Bone marrow (tissue), 2 donors: ENCODE measurements around the gene SERPINA5.
"Not testable (repeated sequence)": the region's sequence is repeated elsewhere in the genome, so short reads cannot be mapped to it uniquely, and the experiment has no call there.

Experiments used
- DNase-seq, 2 donors: peaks; one replicate each; lab custom pipeline; 2025; lab: John Stamatoyannopoulos, UW

SERPINA5 gene

GRCh38 chr14:94575730-94576585 lies 5.3 kb upstream of the SERPINA5 start:
- DNase-seq = no peak

GRCh38 chr14:94577472-94577871 lies 3.8 kb upstream of the SERPINA5 start:
- DNase-seq = not testable (repeated sequence)

DNA sequence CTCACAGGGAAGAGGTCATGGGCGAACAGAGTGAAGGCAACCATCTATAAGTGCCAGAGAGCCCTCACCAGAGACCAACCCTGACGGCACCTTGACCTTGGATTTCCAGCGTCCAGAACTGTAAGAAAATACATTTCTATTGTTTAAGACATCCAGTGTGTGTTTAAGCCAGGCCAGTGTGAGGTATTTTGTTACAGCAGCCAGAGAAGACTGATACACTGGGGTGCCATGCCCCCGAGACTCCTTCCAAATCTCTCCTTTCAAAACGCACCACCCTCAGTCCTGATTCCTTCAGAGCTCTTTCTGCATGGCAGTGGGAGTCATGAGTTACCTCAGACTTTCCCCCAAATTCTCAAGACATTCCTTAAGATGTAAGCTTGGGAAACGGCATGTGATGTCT lies 2.5 kb upstream of the SERPINA5 start:
- no peak for DNase-seq

DNA sequence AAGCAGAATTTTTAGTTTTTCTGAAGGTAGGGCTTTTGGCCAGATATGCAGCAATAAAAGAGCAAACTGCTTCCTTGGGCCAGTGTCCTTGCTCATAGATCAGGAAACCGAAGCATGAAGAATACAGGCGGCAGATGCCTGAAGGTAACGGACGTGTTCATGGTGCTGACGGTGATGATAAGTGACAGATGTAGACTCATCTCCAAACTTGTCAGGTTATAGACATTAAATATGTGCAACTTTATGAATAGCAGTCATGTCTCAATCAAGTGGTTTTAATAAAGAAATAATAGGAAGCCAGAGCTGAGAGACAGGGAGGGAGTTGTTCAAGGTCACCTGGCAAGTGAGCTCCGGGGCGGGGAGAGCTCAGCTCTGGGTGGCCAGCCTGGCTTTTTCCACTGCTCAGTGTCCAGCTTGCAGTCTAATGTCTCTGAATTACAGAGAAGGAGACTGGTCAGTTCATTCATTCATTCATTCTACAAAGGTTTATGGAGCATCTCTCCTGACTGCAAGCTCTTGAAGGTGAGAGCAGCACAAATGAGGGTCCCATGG lies 1.0 kb downstream of the SERPINA5 start:
- DNase-seq = no peak

DNA sequence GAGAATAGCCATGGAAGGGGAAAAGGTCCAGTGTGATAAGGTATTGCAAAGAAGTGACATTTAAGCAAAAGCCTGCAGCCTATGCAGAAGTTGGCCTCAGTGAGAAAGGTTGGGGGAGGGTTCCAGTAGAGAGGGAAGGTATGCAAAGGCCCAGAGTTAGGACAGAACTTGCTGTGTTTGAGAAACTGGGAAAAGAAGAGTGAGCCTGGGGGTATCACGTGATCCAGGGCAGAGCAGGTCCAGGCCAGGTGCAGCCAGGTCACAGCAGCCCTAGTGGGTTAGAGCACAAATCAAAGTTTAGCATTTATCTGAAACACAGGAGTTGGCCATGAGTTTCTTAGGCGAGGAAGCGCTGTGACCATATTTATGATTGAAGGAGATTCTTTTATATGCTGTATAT lies 1.6 kb downstream of the SERPINA5 start:
- no peak for DNase-seq

GRCh38 chr14:94583557-94583956 lies 2.3 kb downstream of the SERPINA5 start:
- DNase-seq = no peak

GRCh38 chr14:94584591-94585280 lies 3.5 kb downstream of the SERPINA5 start:
- no peak for DNase-seq

DNA sequence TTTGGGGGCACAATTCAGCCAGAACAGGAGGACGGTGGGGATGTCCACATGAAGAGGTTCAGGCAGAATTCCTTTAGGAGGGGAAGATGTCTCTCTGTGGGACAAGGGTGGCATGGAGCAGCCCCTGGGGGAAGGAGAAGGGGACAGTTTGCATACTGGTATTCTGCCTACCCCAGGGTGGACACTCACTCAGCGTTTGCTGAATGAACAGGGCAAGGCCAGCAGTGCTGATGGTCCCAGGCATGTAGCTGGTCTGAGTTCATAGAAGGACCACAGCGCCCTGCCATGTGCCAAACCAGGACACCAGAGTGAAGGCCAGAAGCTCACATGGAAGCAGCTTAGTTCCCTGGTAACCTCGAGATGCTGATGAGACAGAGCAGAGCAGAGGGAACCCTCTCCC lies 5.4 kb downstream of the SERPINA5 start:
- DNase-seq = no peak

- DNase-seq = no peak
Measured at GRCh38 chr14:94588311-94588710, 7.1 kb downstream of the SERPINA5 start.

DNA sequence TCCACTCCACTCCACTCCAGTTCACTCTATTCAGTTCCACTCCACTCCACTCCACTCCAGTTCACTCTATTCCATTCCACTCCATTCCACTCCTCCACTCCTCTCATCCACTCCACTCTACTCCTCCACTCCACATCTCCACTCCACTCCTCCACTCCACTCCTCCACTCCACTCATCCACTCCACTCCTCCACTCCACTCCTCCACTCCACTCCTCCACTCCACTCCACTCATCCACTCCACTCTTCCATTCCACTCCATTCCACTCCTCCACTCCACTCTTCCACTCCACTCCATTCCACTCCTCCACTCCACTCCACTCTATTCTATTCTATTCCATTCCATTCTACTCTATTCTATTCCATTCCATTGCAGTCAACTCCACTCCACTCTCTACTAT lies 9.8 kb downstream of the SERPINA5 start:
- DNase-seq = no peak

GRCh38 chr14:94591871-94592270 lies 10.6 kb downstream of the SERPINA5 start:
- DNase-seq = no peak

DNA sequence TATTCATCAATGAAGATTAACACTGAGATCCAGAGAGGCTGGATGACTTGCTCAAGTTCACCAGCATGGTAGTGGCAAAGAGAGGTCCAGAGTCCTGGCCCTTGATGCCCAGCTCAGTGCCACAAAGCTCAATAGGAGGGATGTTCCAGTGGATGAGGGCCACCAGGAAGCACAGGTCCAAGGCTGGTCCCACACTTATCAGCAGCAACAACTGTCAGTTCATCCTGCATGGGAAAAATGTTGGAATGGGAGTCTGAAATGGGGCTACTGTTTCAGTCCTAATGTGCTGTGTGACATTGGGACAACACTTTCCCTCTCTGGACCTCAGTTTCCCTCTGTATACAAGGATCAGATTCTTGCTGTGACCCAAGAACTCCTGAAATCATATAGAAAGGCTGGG lies 11.2 kb downstream of the SERPINA5 start:
- no peak for DNase-seq

DNA sequence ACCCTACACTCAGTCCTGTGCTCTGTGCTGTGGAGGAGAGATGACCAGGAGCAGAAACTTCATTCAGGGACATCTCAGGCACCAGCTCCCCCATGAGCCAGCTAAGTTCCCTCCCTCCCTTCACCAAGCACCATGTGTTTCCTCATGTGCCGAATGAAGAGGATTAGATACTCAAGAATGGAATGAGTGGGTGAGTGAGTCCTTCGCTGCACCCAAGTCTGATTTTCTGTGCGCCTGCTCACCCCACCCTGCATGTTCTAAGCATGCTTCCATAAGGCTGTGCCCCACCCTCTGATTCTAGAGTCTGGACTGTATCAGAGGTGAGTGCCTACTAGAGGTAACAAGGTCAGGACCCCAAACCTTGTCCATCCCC lies 12.1 kb downstream of the SERPINA5 start:
- DNase-seq = no peak

GRCh38 chr14:94593749-94594431 lies 12.7 kb downstream of the SERPINA5 start:
- no peak for DNase-seq

DNA sequence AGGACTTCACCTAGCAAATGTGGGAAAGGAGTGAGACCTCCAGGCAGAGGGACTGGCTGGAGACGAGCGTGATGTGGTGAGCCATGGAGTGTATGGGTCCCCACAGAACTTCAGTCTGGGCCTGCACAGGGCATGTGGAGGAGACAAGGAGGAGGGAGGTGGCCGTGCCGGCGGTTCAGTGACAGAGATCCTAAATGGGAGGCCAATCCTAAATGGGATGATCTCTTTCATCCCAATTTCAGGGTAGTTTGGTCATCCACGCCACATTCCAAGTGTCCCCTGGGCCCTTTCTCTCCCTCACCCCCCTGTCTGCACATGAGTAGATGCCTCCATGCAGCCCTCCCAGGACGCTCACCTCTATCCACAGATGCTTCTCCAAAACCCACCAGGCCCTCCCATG lies 13.2 kb downstream of the SERPINA5 start:
- DNase-seq = no peak

DNA sequence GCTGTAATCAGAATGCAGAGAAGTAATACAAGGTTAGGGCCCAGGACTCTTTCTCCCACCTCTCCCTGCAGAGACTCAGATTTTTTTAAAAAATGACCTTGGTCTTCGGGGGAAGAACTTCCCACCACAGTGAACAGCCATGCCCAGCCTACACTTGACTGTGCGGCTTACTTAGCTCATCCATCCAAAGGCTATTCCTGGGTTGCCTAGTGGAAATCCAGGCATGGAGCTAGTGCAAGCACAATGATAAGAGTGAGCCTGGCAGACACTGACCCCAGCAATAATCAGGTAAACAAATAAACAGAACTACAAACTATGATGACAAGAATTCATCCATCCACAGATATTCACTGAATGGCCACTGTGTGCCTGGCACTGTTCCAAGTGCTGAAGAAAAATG lies 14.7 kb downstream of the SERPINA5 start:
- DNase-seq = no peak

GRCh38 chr14:94596361-94596760 lies 15.1 kb downstream of the SERPINA5 start:
- no peak for DNase-seq

- DNase-seq = no peak
Measured at GRCh38 chr14:94597788-94598187, 16.6 kb downstream of the SERPINA5 start.

- DNase-seq = no peak
Measured at GRCh38 chr14:94598506-94598815, 17.2 kb downstream of the SERPINA5 start.

DNA sequence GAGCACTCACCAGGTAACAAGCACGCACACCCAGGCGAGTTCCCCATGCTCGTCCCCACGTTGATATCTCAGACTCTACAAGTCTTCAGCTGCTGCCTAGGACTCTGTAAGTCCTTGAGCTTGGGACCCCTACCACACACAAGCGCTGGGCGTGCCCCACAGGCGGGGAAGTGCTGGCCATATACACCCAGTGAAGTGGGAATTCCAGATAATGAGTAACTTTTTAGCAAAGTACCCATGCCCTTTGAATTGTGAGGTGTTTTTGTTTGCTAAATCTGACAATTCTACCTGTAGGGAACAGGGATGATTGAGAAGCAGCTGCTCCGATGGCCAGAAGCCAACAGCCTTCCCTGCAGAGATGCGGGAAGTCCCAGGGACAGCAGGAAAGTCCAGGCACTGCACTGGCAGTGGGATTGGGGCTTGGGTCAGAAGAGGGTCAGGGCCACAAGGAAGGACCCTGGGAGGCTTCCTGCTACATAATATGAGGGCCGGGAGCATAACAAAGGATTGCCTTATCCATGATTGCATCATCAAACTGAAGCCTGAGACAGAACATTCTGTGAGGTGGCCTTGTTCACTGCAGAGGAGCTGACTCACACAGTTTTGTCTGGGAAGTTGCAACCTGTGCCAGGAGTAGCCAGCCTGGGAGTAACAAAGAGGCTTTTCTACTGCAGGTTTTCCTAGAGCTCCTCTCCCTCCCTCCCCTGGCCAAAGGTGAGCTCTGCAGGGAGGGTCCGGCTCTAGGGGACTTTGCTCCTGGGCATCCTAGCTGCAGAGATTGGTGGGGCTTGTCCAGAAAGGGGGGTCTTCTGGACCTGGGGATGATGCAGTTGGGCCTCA lies 17.8 kb downstream of the SERPINA5 start:
- DNase-seq = no peak

GRCh38 chr14:94599656-94600004 lies 18.4 kb downstream of the SERPINA5 start:
- DNase-seq = no peak

DNA sequence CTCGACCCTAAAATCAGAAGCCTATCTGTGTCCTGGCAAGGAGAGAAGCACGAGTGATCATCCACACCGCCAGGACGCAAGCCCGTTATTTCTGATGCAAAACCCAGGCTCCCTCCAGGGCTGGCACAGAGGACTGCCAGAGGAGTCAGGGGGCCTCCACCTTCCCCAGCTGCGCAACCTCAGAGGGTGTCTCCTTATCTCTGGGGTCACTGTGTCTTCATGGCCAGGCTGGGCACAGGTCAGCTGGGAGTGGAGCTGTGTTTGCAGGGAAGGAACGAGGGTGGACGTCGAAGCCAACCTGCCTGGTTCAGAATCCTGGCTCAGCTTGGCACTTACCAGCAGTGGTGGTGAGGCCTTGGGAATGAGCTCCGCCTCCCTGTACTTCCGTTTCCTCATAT lies 18.9 kb downstream of the SERPINA5 start:
- no peak for DNase-seq
